ENCODE data around the gene POU2AF1.
A peak's percentile ranks its signal among the peaks of the same experiment; 100 is the strongest.

Gene POU2AF1

DNA sequence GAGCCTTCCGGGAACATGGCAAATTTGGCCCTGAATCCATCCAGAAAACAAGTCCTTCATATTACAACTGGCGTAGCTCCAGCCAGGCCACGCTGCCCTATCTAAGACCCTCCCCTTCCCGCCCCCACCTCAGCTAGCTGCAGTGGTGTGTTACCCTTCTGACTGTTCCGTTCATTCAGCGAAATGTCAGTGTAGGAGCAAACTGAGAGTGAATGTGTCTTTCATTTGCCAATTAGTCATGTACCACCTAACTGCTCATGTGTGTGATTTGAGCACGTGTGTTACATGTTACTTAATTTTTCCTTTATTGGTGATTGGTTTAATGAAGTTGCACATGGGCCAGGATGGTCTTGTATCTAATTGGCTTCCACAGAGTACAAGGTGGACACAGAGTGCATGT, 34.8 kb upstream of the POU2AF1 start:
- POLR2A ChIA-PET = interaction anchor here (1.2 to 1.7 kb wide), 3 partner anchors 35 to 46 kb away, joined by 4 to 7 read pairs (median 6); partner anchors contain the start of gene POU2AF1
- CTCF ChIA-PET = interaction anchor here (0.9 to 28.1 kb wide), 8 partner anchors 8 to 130 kb away, joined by 3 to 636 read pairs (median 6); partner anchors contain the start of gene POU2AF1
- DNase-seq (ENCODE audit: extremely low spot score) = no peak
- TF ChIP-seq, protein P1, sequence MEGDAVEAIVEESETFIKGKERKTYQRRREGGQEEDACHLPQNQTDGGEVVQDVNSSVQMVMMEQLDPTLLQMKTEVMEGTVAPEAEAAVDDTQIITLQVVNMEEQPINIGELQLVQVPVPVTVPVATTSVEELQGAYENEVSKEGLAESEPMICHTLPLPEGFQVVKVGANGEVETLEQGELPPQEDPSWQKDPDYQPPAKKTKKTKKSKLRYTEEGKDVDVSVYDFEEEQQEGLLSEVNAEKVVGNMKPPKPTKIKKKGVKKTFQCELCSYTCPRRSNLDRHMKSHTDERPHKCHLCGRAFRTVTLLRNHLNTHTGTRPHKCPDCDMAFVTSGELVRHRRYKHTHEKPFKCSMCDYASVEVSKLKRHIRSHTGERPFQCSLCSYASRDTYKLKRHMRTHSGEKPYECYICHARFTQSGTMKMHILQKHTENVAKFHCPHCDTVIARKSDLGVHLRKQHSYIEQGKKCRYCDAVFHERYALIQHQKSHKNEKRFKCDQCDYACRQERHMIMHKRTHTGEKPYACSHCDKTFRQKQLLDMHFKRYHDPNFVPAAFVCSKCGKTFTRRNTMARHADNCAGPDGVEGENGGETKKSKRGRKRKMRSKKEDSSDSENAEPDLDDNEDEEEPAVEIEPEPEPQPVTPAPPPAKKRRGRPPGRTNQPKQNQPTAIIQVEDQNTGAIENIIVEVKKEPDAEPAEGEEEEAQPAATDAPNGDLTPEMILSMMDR (IDR thresholded peaks at IDR 0.05; ENCODE audit: control extremely low read depth, extremely low read depth, low read depth, missing control alignments) = no peak

DNA sequence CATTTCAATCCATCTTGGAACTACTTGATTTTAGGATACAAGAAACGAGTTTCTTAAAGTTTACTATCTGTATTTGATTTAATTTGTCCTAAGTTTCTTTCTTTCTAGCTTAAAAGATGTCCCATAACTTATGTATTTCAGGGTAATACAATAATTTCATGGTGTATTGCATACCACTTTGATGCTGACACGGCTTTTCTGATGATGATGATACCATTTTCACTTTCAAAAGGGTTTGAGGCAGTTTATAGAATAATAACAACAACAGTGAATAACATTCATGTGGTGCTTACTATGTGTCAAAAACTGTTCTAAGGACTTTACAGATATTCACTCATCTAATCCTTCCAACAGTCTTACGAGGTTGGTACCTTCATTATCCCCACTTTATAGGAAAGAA, 33.2 kb upstream of the POU2AF1 start:
- TF ChIP-seq, protein P1 (IDR thresholded peaks at IDR 0.05; ENCODE audit: control extremely low read depth, extremely low read depth, low read depth, missing control alignments) = no peak
- DNase-seq (ENCODE audit: extremely low spot score) = no peak
- CTCF ChIA-PET = interaction anchor here (0.9 to 28.1 kb wide), 7 partner anchors 11 to 48 kb away, joined by 3 to 636 read pairs (median 46); partner anchors contain the start of gene POU2AF1
- POLR2A ChIA-PET = interaction anchor here (0.5 kb wide), 1 partner anchor 1075 kb away, joined by 3 read pairs; no protein-coding TSS in a partner anchor

DNA sequence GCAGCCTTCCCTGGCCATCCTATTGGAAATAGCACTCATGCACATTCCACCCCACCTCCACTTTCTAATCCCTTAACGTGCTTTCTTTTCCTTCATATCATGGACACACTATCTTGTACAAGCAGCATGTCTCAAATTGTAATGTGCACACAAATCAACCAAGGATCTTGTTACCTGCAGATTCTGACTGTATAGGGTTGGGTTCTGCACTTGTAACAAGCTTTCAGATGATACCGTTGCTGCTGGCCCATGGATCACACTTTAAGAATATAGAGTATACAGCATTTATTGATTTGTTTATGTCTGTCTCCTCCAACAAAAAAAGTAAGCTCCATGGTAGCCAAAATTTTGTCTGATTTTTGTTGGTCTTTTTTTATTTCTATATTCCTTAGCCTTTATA, 32.4 kb upstream of the POU2AF1 start:
- CTCF ChIA-PET = interaction anchor here (0.9 to 28.1 kb wide), 8 partner anchors 11 to 47 kb away, joined by 3 to 636 read pairs (median 11); partner anchors contain the start of gene POU2AF1
- TF ChIP-seq, protein P1 (IDR thresholded peaks at IDR 0.05; ENCODE audit: control extremely low read depth, extremely low read depth, low read depth, missing control alignments) = no peak
- POLR2A ChIA-PET = no interaction called here
- no peak for DNase-seq (ENCODE audit: extremely low spot score)

DNA sequence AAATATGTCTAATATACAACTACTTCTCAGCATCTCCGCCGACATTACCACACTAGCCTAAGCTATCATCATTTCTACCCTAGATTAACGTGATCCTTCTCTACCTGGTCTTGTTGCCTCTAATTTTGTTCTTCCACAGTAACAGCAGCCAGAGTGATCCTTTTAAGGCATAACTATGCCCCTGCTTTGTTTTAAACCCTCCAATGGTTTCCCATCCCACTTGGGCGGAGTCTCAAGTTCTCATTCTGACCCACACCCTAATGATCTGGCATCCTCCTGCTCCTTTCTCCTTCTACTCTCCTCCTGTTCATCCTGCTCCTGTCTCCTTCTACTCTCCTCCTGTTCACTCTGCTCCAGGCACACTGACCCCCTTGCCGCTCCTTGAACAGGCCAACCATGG, 31.9 kb upstream of the POU2AF1 start:
- ChIA-PET CTCF (interaction anchor here (1.0 to 28.1 kb wide), 6 partner anchors 8 to 47 kb away, joined by 3 to 636 read pairs (median 31); partner anchors contain the start of gene POU2AF1), POLR2A (no interaction called here)
- DNase-seq (ENCODE audit: extremely low spot score) = no peak
- TF ChIP-seq, protein P1 (IDR thresholded peaks at IDR 0.05; ENCODE audit: control extremely low read depth, extremely low read depth, low read depth, missing control alignments) = no peak

DNA sequence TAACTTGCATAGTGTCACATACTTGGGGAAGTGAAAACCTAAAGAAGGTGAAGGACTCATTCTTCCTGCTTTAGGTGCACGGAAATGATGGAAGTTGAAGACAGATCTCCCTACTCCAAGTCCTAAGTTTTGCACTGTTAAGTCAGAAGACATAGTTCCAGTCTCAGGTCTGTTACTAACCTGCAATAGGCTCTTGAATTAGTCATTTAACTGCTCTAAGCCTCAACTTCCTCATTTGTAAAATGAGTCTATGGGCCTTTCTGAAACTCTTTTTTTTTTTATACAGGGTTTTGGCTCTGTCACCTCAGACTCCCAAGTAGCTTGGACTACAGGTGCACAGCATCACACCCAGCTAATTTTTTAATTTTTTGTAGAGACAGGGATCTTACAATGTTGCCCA, 30.8 kb upstream of the POU2AF1 start:
- CTCF ChIA-PET = interaction anchor here (1.5 to 28.1 kb wide), 6 partner anchors 10 to 126 kb away, joined by 3 to 636 read pairs (median 31); partner anchors contain the start of gene POU2AF1
- DNase-seq (ENCODE audit: extremely low spot score) = peak; percentile 52

DNA sequence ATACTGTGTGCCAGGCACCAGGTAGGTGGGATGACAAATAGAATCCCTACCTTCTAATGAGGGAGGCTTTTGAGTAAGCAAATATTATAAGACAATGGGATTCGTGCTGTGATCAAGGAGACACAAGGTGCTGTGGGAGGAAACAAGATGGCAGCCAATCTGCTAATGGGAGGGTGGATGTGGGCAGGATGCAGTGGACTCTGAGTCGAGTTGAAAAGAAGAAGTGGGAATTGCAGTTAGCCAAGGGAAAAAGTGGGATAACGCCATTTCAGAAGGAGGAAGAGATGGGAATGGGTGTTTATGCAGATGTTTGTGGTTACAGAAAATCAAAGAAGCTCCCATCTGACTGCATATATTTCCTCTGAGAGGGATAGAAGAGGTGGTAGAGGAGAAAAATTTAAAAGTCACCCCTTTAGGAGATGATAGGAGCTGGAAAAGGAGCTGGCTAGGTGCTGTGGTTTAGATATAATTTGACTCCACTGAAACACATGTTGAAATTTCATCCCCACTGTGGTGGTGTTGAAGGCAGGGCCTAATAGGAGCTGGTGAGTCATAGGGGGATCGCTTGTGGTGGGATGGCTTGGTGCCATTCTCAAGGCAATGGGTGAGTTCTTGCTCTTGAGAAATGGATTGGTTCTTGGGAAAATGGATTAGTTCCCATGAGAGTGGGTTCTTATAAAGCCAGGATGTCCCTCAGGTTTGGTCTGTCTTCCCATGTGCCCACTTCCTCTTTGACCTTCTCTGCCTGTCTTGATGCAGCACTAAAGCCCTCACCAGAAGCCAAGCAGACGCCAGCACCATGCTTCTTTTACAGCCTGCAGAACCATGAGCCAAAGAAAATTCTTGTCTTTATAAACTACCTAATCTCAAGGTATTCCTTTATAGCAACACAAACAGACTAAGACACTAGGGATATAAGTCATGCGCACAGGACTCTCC, 30.0 kb upstream of the POU2AF1 start:
- no peak for DNase-seq (ENCODE audit: extremely low spot score)
- TF ChIP-seq, protein P1 (IDR thresholded peaks at IDR 0.05; ENCODE audit: control extremely low read depth, extremely low read depth, low read depth, missing control alignments) = no peak
- ChIA-PET CTCF (interaction anchor here (1.5 to 28.1 kb wide), 7 partner anchors 10 to 126 kb away, joined by 3 to 636 read pairs (median 16); partner anchors contain the start of gene POU2AF1), POLR2A (interaction anchor here (0.7 kb wide), 1 partner anchor 9 kb away, joined by 3 read pairs; no protein-coding TSS in a partner anchor)

More for the DNA sequence above, 30.8 kb upstream of the POU2AF1 start:
- TF ChIP-seq, protein P1 (IDR thresholded peaks at IDR 0.05; ENCODE audit: control extremely low read depth, extremely low read depth, low read depth, missing control alignments) = no peak
- POLR2A ChIA-PET = no interaction called here

Measured in GM10248 (cell line).